Naive thymus-derived CD4-positive, alpha-beta T cell (primary cell): ENCODE measurements around the gene MALRD1. TPM values are rescaled to one million over a fixed set of nuclear protein-coding genes. Genes with fewer than 3 reads are reported as not detected.

Experiments used
- ATAC-seq: fragments of 150-1000 bp; cut with Tn5 transposase; 2 replicates; pipeline ENCODE4 v1.10.0; 2021; ENCODE audit warnings: mild to moderate bottlenecking, moderate library complexity
- CTCF ChIA-PET: fragments of 350-600 bp; sonication (Branson Sonifier 250); formaldehyde crosslinking; loops from one replicate; lab custom pipeline; 2021; ENCODE audit warnings: antibody characterized with exemption; lab: Charles Lee
- POLR2A ChIA-PET: fragments of 350-600 bp; sonication (Branson Sonifier 250); formaldehyde crosslinking; loops from one replicate; lab custom pipeline; 2021; ENCODE audit warnings: antibody characterized with exemption, inconsistent platforms; lab: Charles Lee
- DNase-seq, 9 donors: peaks; one replicate each; pipeline versions ENCODE4 v3.0.0 to v3.0.0-alpha.2; 2020 to 2022; ENCODE audit warnings: mixed read lengths in 1 of 9
- H3K27ac ChIP-seq: one replicate; pipeline ENCODE4 v1.7.0; 2013; ENCODE audit warnings: mild to moderate bottlenecking, low read depth, low read length, moderate library complexity
- H3K27me3 ChIP-seq, 2 donors: one replicate each; pipeline ENCODE4 v1.7.0; 2013; ENCODE audit warnings: low read length in 2 of 2, mild to moderate bottlenecking in 2 of 2, moderate library complexity in 2 of 2; ENCODE audit not compliant: control insufficient read depth in 2 of 2, insufficient read depth in 2 of 2
- H3K36me3 ChIP-seq, 3 experiments: 1 replicate in 2 of 3; 2 replicates in 1 of 3; pipeline ENCODE4 v1.7.0; 2013; ENCODE audit warnings: low read length in 3 of 3, mild to moderate bottlenecking in 3 of 3, moderate library complexity in 1 of 3; ENCODE audit not compliant: insufficient read depth in 3 of 3, control insufficient read depth in 2 of 3
- H3K4me1 ChIP-seq, 2 donors: one replicate each; pipeline ENCODE4 v1.7.0; 2013; ENCODE audit warnings: low read length in 2 of 2, mild to moderate bottlenecking in 2 of 2, moderate library complexity in 1 of 2; ENCODE audit not compliant: control insufficient read depth in 2 of 2, insufficient read depth in 2 of 2
- H3K4me3 ChIP-seq: 2 replicates; pipeline ENCODE4 v1.7.0; 2013; ENCODE audit warnings: mild to moderate bottlenecking, low read length
- H3K9me3 ChIP-seq, 3 experiments: 1 replicate in 2 of 3; 2 replicates in 1 of 3; pipeline ENCODE4 v1.7.0; 2013; ENCODE audit warnings: low read length in 3 of 3; ENCODE audit not compliant: control insufficient read depth in 2 of 3
- H3K27ac Mint-ChIP-seq, 9 donors: one replicate each; pipeline ENCODE4 v1.8.0; 2020 to 2022; ENCODE audit warnings: mixed read lengths in 9 of 9, mild to moderate bottlenecking in 8 of 9, moderate library complexity in 5 of 9, inconsistent platforms in 2 of 9
- H3K27me3 Mint-ChIP-seq, 5 donors: one replicate each; pipeline ENCODE4 v1.8.0; 2021 to 2022; ENCODE audit warnings: mixed read lengths in 5 of 5, mild to moderate bottlenecking in 1 of 5
- H3K36me3 Mint-ChIP-seq, 5 donors: one replicate each; pipeline ENCODE4 v1.8.0; 2020 to 2022; ENCODE audit warnings: mixed read lengths in 5 of 5, mild to moderate bottlenecking in 3 of 5, inconsistent platforms in 1 of 5
- H3K4me1 Mint-ChIP-seq, 7 donors: one replicate each; pipeline ENCODE4 v1.8.0; 2020 to 2022; ENCODE audit warnings: mixed read lengths in 7 of 7, mild to moderate bottlenecking in 3 of 7, inconsistent platforms in 1 of 7
- H3K4me3 Mint-ChIP-seq, 10 donors: one replicate each; pipeline ENCODE4 v1.8.0; 2020 to 2022; ENCODE audit warnings: mild to moderate bottlenecking in 10 of 10, mixed read lengths in 10 of 10, moderate library complexity in 6 of 10, inconsistent platforms in 2 of 10
- H3K9me3 Mint-ChIP-seq, 11 donors: one replicate each; pipeline ENCODE4 v1.8.0; 2020 to 2022; ENCODE audit warnings: mixed read lengths in 11 of 11, mild to moderate bottlenecking in 4 of 11, inconsistent platforms in 1 of 11, moderate library complexity in 1 of 11
- intact Hi-C, 2 donors: fragments of 100-400 bp; cut with micrococcal nuclease; formaldehyde crosslinking; loops; one replicate each; pipeline ENCODE4 v1.15.1; 2023
- polyA plus RNA-seq, 2 donors: library from polyadenylated mRNA; unstranded; fragments of 300-500 nt; fragmentation: Illumina TruSeq; gene quantifications; one replicate each; pipeline ENCODE4 v1.2.3, GENCODE V29; 2021
- total RNA-seq, 6 experiments: library from RNA in 5 of 6; stranded (reverse) in 5 of 6; gene quantifications; 1 replicate in 5 of 6; 2 replicates in 1 of 6; pipeline ENCODE4 v1.2.3 and lab custom pipeline; 2021 to 2026

MALRD1 gene
- total and polyA plus RNA-seq, 7 experiments from 2014 or later, result 0.16 to 1.1 TPM; not detected in 5

GRCh38 chr10:19689231-19689630 lies 640.6 kb downstream of the MALRD1 start:
- CTCF ChIA-PET, result no interaction called here
- intact Hi-C loops, result no loop called here

GRCh38 chr10:19699299-19699698 lies 650.7 kb downstream of the MALRD1 start:
- DNase-seq, result no peak
- no peak overlapping the region for H3K4me3 Mint-ChIP-seq
- no peaks in the 10 kb centered on the region for H3K4me1 Mint-ChIP-seq
- H3K27ac ChIP-seq, result no peak overlapping the region
- intact Hi-C loops, result no loop called here
- no peaks in the 10 kb centered on the region for H3K36me3 ChIP-seq
- no peaks in the 10 kb centered on the region for H3K9me3 ChIP-seq
- H3K36me3 Mint-ChIP-seq, result no peaks in the 10 kb centered on the region
- H3K4me3 ChIP-seq, result no peak overlapping the region
- POLR2A ChIA-PET, result no interaction called here
- CTCF ChIA-PET, result no interaction called here
- H3K9me3 Mint-ChIP-seq, result peaks cover 0 to 25% (median 11%) of the 10 kb centered on the region in 11 donors
- ATAC-seq, result no peak
- H3K27me3 Mint-ChIP-seq, result no peaks in the 10 kb centered on the region
- H3K4me1 ChIP-seq, result no peaks in the 10 kb centered on the region
- H3K27ac Mint-ChIP-seq, result no peak overlapping the region
- H3K27me3 ChIP-seq, result no peaks in the 10 kb centered on the region

More at GRCh38 chr10:19689231-19689630, 640.6 kb downstream of the MALRD1 start:
- ATAC-seq, result no peak
- Mint-ChIP-seq H3K4me3 (no peak overlapping the region), H3K27me3 (no peaks in the 10 kb centered on the region), H3K36me3 (no peaks in the 10 kb centered on the region), H3K9me3 (peaks cover 0 to 5% (median 4%) of the 10 kb centered on the region in 11 donors), H3K27ac (no peak overlapping the region), H3K4me1 (no peaks in the 10 kb centered on the region)
- H3K4me1 ChIP-seq, result no peaks in the 10 kb centered on the region
- H3K4me3 ChIP-seq, result no peak overlapping the region
- no peak for DNase-seq
- no peaks in the 10 kb centered on the region for H3K36me3 ChIP-seq
- no peaks in the 10 kb centered on the region for H3K27me3 ChIP-seq
- H3K9me3 ChIP-seq, result no peaks in the 10 kb centered on the region
- POLR2A ChIA-PET, result no interaction called here
- no peak overlapping the region for H3K27ac ChIP-seq

GRCh38 chr10:19701427-19702052 lies 652.9 kb downstream of the MALRD1 start:
- Histone ChIP-seq H3K4me1 (no peaks in the 10 kb centered on the region), H3K4me3 (no peak overlapping the region), H3K9me3 (no peaks in the 10 kb centered on the region), H3K27me3 (no peaks in the 10 kb centered on the region), H3K36me3 (no peaks in the 10 kb centered on the region), H3K27ac (no peak overlapping the region)
- CTCF ChIA-PET, result no interaction called here
- intact Hi-C loops, result no loop called here
- DNase-seq, result no peak
- H3K4me1 Mint-ChIP-seq, result peaks cover 0 to 1% (median 0%) of the 10 kb centered on the region in 7 donors
- no peak overlapping the region for H3K4me3 Mint-ChIP-seq
- H3K27me3 Mint-ChIP-seq, result no peaks in the 10 kb centered on the region
- no peak overlapping the region for H3K27ac Mint-ChIP-seq
- POLR2A ChIA-PET, result no interaction called here
- no peak for ATAC-seq
- H3K36me3 Mint-ChIP-seq, result no peaks in the 10 kb centered on the region
- H3K9me3 Mint-ChIP-seq, result peaks cover 0 to 20% (median 6%) of the 10 kb centered on the region in 11 donors

GRCh38 chr10:19702215-19702614 lies 653.6 kb downstream of the MALRD1 start:
- H3K9me3 Mint-ChIP-seq, result peaks cover 0 to 22% (median 8%) of the 10 kb centered on the region in 11 donors
- intact Hi-C loops, result no loop called here
- H3K9me3 ChIP-seq, result no peaks in the 10 kb centered on the region
- no peak overlapping the region for H3K4me3 Mint-ChIP-seq
- H3K36me3 ChIP-seq, result no peaks in the 10 kb centered on the region
- H3K27ac Mint-ChIP-seq, result no peak overlapping the region
- no peaks in the 10 kb centered on the region for H3K27me3 ChIP-seq
- ChIA-PET POLR2A (no interaction called here), CTCF (no interaction called here)
- no peak for ATAC-seq
- H3K4me1 Mint-ChIP-seq, result peaks cover 0 to 1% (median 0%) of the 10 kb centered on the region in 7 donors
- DNase-seq, result no peak
- no peaks in the 10 kb centered on the region for H3K36me3 Mint-ChIP-seq
- no peaks in the 10 kb centered on the region for H3K4me1 ChIP-seq
- no peaks in the 10 kb centered on the region for H3K27me3 Mint-ChIP-seq
- H3K27ac ChIP-seq, result no peak overlapping the region
- no peak overlapping the region for H3K4me3 ChIP-seq

GRCh38 chr10:19704544-19704943 lies 655.9 kb downstream of the MALRD1 start:
- Histone ChIP-seq H3K27ac (no peak overlapping the region), H3K4me3 (no peak overlapping the region), H3K4me1 (no peaks in the 10 kb centered on the region), H3K9me3 (no peaks in the 10 kb centered on the region), H3K36me3 (no peaks in the 10 kb centered on the region), H3K27me3 (no peaks in the 10 kb centered on the region)
- POLR2A ChIA-PET, result no interaction called here
- no peaks in the 10 kb centered on the region for H3K27me3 Mint-ChIP-seq
- CTCF ChIA-PET, result no interaction called here
- no peak overlapping the region for H3K27ac Mint-ChIP-seq
- H3K4me1 Mint-ChIP-seq, result peaks cover 0 to 1% (median 0%) of the 10 kb centered on the region in 7 donors
- intact Hi-C loops, result no loop called here
- ATAC-seq (no peak), DNase-seq (no peak)
- H3K9me3 Mint-ChIP-seq, result peaks cover 0 to 16% (median 4%) of the 10 kb centered on the region in 11 donors
- H3K4me3 Mint-ChIP-seq, result no peak overlapping the region
- H3K36me3 Mint-ChIP-seq, result no peaks in the 10 kb centered on the region

GRCh38 chr10:19705250-19705649 lies 656.6 kb downstream of the MALRD1 start:
- no peak overlapping the region for H3K27ac ChIP-seq
- Mint-ChIP-seq H3K27ac (no peak overlapping the region), H3K27me3 (no peaks in the 10 kb centered on the region), H3K4me3 (no peak overlapping the region), H3K4me1 (peaks cover 0 to 1% (median 0%) of the 10 kb centered on the region in 7 donors), H3K9me3 (peaks cover 0 to 11% (median 4%) of the 10 kb centered on the region in 11 donors), H3K36me3 (no peaks in the 10 kb centered on the region)
- H3K4me1 ChIP-seq, result no peaks in the 10 kb centered on the region
- POLR2A ChIA-PET, result no interaction called here
- CTCF ChIA-PET, result no interaction called here
- DNase-seq (no peak), ATAC-seq (no peak)
- intact Hi-C loops, result no loop called here
- no peaks in the 10 kb centered on the region for H3K27me3 ChIP-seq
- no peak overlapping the region for H3K4me3 ChIP-seq
- no peaks in the 10 kb centered on the region for H3K9me3 ChIP-seq
- no peaks in the 10 kb centered on the region for H3K36me3 ChIP-seq

- no peak for ATAC-seq
- intact Hi-C loops, result no loop called here
- no peak for DNase-seq
- peaks cover 0 to 6% (median 4%) of the 10 kb centered on the region in 5 donors for H3K36me3 Mint-ChIP-seq
- Histone ChIP-seq H3K36me3 (no peaks in the 10 kb centered on the region), H3K4me3 (no peak overlapping the region), H3K4me1 (no peaks in the 10 kb centered on the region), H3K27ac (no peak overlapping the region), H3K27me3 (no peaks in the 10 kb centered on the region), H3K9me3 (peaks cover 0 to 7% (median 0%) of the 10 kb centered on the region in 3 experiments)
- peaks cover 0 to 1% (median 0%) of the 10 kb centered on the region in 7 donors for H3K4me1 Mint-ChIP-seq
- H3K27me3 Mint-ChIP-seq, result no peaks in the 10 kb centered on the region
- ChIA-PET POLR2A (no interaction called here), CTCF (no interaction called here)
- H3K4me3 Mint-ChIP-seq, result no peak overlapping the region
- H3K27ac Mint-ChIP-seq, result no peak overlapping the region
- H3K9me3 Mint-ChIP-seq, result peaks cover 4 to 22% (median 15%) of the 10 kb centered on the region in 11 donors
Observed at GRCh38 chr10:19706904-19707303, 658.3 kb downstream of the MALRD1 start.
